ENCODE measurements around the gene RMC1.
A peak's percentile ranks its signal among the peaks of the same experiment; 100 is the strongest.
"Not testable (repeated sequence)": the region's sequence is repeated elsewhere in the genome, so short reads cannot be mapped to it uniquely, and the experiment has no call there.

The RMC1 gene

GRCh38 chr18:23495723-23496440 lies 7.4 kb upstream of the RMC1 start:
- DNase-seq (ENCODE audit: extremely low read depth in 1 of 2, low read depth in 1 of 2), result no peak

GRCh38 chr18:23498117-23498516 lies 5.2 kb upstream of the RMC1 start:
- DNase-seq (ENCODE audit: extremely low read depth in 1 of 2, low read depth in 1 of 2), result no peak

- DNase-seq (ENCODE audit: extremely low read depth in 1 of 2, low read depth in 1 of 2), result peak in 1 of 2 donors; percentile 54
Measured at GRCh38 chr18:23498877-23499276, 4.4 kb upstream of the RMC1 start.

- no peak for DNase-seq (ENCODE audit: extremely low read depth in 1 of 2, low read depth in 1 of 2)
Measured at GRCh38 chr18:23499291-23499781, 4.0 kb upstream of the RMC1 start.

- no peak for DNase-seq (ENCODE audit: extremely low read depth in 1 of 2, low read depth in 1 of 2)
Measured at GRCh38 chr18:23501626-23502025, 1.7 kb upstream of the RMC1 start.

GRCh38 chr18:23502516-23503037 lies 734 bp upstream of the RMC1 start:
- no peak for DNase-seq (ENCODE audit: extremely low read depth in 1 of 2, low read depth in 1 of 2)

GRCh38 chr18:23503963-23504344 lies 643 bp downstream of the RMC1 start:
- DNase-seq (ENCODE audit: extremely low read depth in 1 of 2, low read depth in 1 of 2), result no peak

- no peak for DNase-seq (ENCODE audit: extremely low read depth in 1 of 2, low read depth in 1 of 2)
Measured at GRCh38 chr18:23504720-23505119, 1.4 kb downstream of the RMC1 start.

GRCh38 chr18:23506393-23506792 lies 3.1 kb downstream of the RMC1 start:
- no peak for DNase-seq (ENCODE audit: extremely low read depth in 1 of 2, low read depth in 1 of 2)

- DNase-seq (ENCODE audit: extremely low read depth in 1 of 2, low read depth in 1 of 2), result not testable (repeated sequence)
Measured at GRCh38 chr18:23510923-23511322, 7.6 kb downstream of the RMC1 start.

GRCh38 chr18:23512216-23512615 lies 8.9 kb downstream of the RMC1 start:
- DNase-seq (ENCODE audit: extremely low read depth in 1 of 2, low read depth in 1 of 2), result not testable (repeated sequence)

- DNase-seq (ENCODE audit: extremely low read depth in 1 of 2, low read depth in 1 of 2), result no peak
Measured at GRCh38 chr18:23512641-23513040, 9.3 kb downstream of the RMC1 start.

- DNase-seq (ENCODE audit: extremely low read depth in 1 of 2, low read depth in 1 of 2), result peak; percentile 29 to 68
Measured at GRCh38 chr18:23515911-23516546, 12.7 kb downstream of the RMC1 start.

- no peak for DNase-seq (ENCODE audit: extremely low read depth in 1 of 2, low read depth in 1 of 2)
Measured at GRCh38 chr18:23519734-23520133, 16.4 kb downstream of the RMC1 start.

- no peak for DNase-seq (ENCODE audit: extremely low read depth in 1 of 2, low read depth in 1 of 2)
Measured at GRCh38 chr18:23521271-23521670, 18.0 kb downstream of the RMC1 start.

GRCh38 chr18:23521907-23522306 lies 18.6 kb downstream of the RMC1 start:
- no peak for DNase-seq (ENCODE audit: extremely low read depth in 1 of 2, low read depth in 1 of 2)

- no peak for DNase-seq (ENCODE audit: extremely low read depth in 1 of 2, low read depth in 1 of 2)
Measured at GRCh38 chr18:23523429-23524212, 20.3 kb downstream of the RMC1 start.

- DNase-seq (ENCODE audit: extremely low read depth in 1 of 2, low read depth in 1 of 2), result no peak
Measured at GRCh38 chr18:23524213-23524707, 20.9 kb downstream of the RMC1 start.

- no peak for DNase-seq (ENCODE audit: extremely low read depth in 1 of 2, low read depth in 1 of 2)
Measured at GRCh38 chr18:23526501-23527063, 23.3 kb downstream of the RMC1 start.

- DNase-seq (ENCODE audit: extremely low read depth in 1 of 2, low read depth in 1 of 2), result no peak
Measured at GRCh38 chr18:23528580-23529472, 25.5 kb downstream of the RMC1 start.
